H1 (cell line): ENCODE data around the gene GLYATL3. TPM values are rescaled to one million over a fixed set of nuclear protein-coding genes. Genes with fewer than 3 reads are reported as not detected.

Source experiments
- CTCF ChIA-PET: fragments of 300-600 bp; sonication (Branson Sonifier 250); formaldehyde crosslinking; loops from one replicate; lab custom pipeline; 2021; ENCODE audit not compliant: partially characterized antibody; lab: Charles Lee
- POLR2A ChIA-PET: fragments of 300-600 bp; sonication (Branson Sonifier 250); formaldehyde crosslinking; loops from one replicate; lab custom pipeline; 2021; ENCODE audit warnings: inconsistent platforms; ENCODE audit not compliant: partially characterized antibody; lab: Charles Lee
- DNase-seq, 2 experiments: peaks; one replicate each; pipeline versions ENCODE4 v3.0.0 to v3.0.0-alpha.2; 2010 to 2022; ENCODE audit warnings: low spot score in 2 of 2, low read depth in 1 of 2, mixed read lengths in 1 of 2
- FAIRE-seq: peaks from 2 replicates; lab custom pipeline; 2011; peaks lifted over from hg19 to GRCh38; lab: Jason Lieb, UNC
- H2AFZ ChIP-seq: 2 replicates; pipeline ENCODE4 v1.8.1; 2012; ENCODE audit warnings: low read length, inconsistent platforms
- H2AK5ac ChIP-seq: 2 replicates; pipeline ENCODE4 v1.6.1; 2013; ENCODE audit warnings: low read depth, low read length
- H2BK120ac ChIP-seq: replicated peaks from 2 replicates; pipeline ENCODE3; 2013; ENCODE audit warnings: low read depth, low read length, inconsistent platforms
- H2BK12ac ChIP-seq: 2 replicates; pipeline ENCODE4 v1.6.1; 2013; ENCODE audit warnings: low read depth, low read length
- H2BK15ac ChIP-seq: 2 replicates; pipeline ENCODE4 v1.6.1; 2013; ENCODE audit warnings: low read length
- H2BK20ac ChIP-seq: 2 replicates; pipeline ENCODE4 v1.6.1; 2013; ENCODE audit warnings: low read length
- H2BK5ac ChIP-seq: 2 replicates; pipeline ENCODE4 v1.6.1; 2013; ENCODE audit warnings: low read depth, low read length
- H3K14ac ChIP-seq: 2 replicates; pipeline ENCODE4 v1.6.1; 2013; ENCODE audit warnings: inconsistent platforms; ENCODE audit not compliant: insufficient read length
- H3K18ac ChIP-seq: 2 replicates; pipeline ENCODE4 v1.6.1; 2013; ENCODE audit warnings: low read length; ENCODE audit errors: extremely low read depth
- H3K23ac ChIP-seq: 2 replicates; pipeline ENCODE4 v1.6.1; 2013; ENCODE audit warnings: inconsistent platforms; ENCODE audit not compliant: insufficient read length
- H3K23me2 ChIP-seq: 2 replicates; pipeline ENCODE4 v1.6.1; 2013; ENCODE audit warnings: low read depth, low read length
- H3K27ac ChIP-seq: 2 replicates; pipeline ENCODE4 v1.6.1; 2011; ENCODE audit warnings: low read depth, low read length, inconsistent platforms
- H3K27me3 ChIP-seq, 4 experiments: replicated peaks in 1 of 4; 1 replicate in 1 of 4; 2 replicates in 3 of 4; pipeline versions ENCODE4 v1.6.1 to v1.8.1; 2011 to 2013; ENCODE audit warnings: low read length in 3 of 4, mild to moderate bottlenecking in 3 of 4, inconsistent platforms in 2 of 4, mixed read lengths in 2 of 4, moderate library complexity in 1 of 4; ENCODE audit not compliant: control insufficient read depth in 3 of 4, insufficient read depth in 3 of 4; ENCODE audit errors: extremely low read depth in 1 of 4
- H3K36me3 ChIP-seq, 4 experiments: 2 replicates each; pipeline versions ENCODE4 v1.6.1 to v1.8.1; 2011 to 2013; ENCODE audit warnings: mild to moderate bottlenecking in 4 of 4, low read length in 3 of 4, moderate library complexity in 2 of 4, control low read depth in 1 of 4, inconsistent platforms in 1 of 4; ENCODE audit not compliant: insufficient read depth in 4 of 4, control insufficient read depth in 2 of 4
- H3K4ac ChIP-seq: replicated peaks from 2 replicates; pipeline ENCODE3; 2013; ENCODE audit warnings: low read length, low read depth, mixed read lengths, inconsistent platforms; ENCODE audit not compliant: insufficient read length
- H3K4me1 ChIP-seq, 4 experiments: replicated peaks in 1 of 4; 1 replicate in 1 of 4; 2 replicates in 3 of 4; pipeline versions ENCODE4 v1.6.1 to v1.8.1; 2011 to 2013; ENCODE audit warnings: low read length in 3 of 4, inconsistent platforms in 2 of 4, mixed read lengths in 1 of 4; ENCODE audit not compliant: insufficient read depth in 4 of 4, control insufficient read depth in 3 of 4
- H3K4me2 ChIP-seq, 2 experiments: 2 replicates each; pipeline versions ENCODE4 v1.6.1 to v1.8.1; 2011 to 2013; ENCODE audit warnings: low read depth in 2 of 2, low read length in 2 of 2, control low read depth in 1 of 2, inconsistent platforms in 1 of 2, mild to moderate bottlenecking in 1 of 2; ENCODE audit not compliant: insufficient read depth in 1 of 2
- H3K4me3 ChIP-seq, 4 experiments: fragments of 200-600, 300-600 bp in 1 of 4; sonication (generic), shearing (Covaris generic), sonication (Bioruptor Twin) in 1 of 4; 2 replicates each; pipeline versions ENCODE4 v1.5.1 to v1.8.1; 2011 to 2016; ENCODE audit warnings: low read length in 4 of 4, low read depth in 3 of 4, control low read depth in 2 of 4, inconsistent platforms in 2 of 4, mild to moderate bottlenecking in 2 of 4, mixed read lengths in 1 of 4, moderate library complexity in 1 of 4; ENCODE audit not compliant: insufficient read depth in 2 of 4; ENCODE audit errors: extremely low read depth in 1 of 4
- H3K56ac ChIP-seq: replicated peaks from 2 replicates; pipeline ENCODE3; 2013; ENCODE audit warnings: low read depth, mild to moderate bottlenecking, mixed read lengths, low read length, inconsistent platforms; ENCODE audit not compliant: insufficient read length
- H3K79me1 ChIP-seq: 2 replicates; pipeline ENCODE4 v1.6.1; 2013; ENCODE audit warnings: low read depth, low read length, control low read depth
- H3K79me2 ChIP-seq, 2 experiments: 2 replicates each; pipeline versions ENCODE4 v1.6.1 to v1.8.1; 2012 to 2013; ENCODE audit warnings: low read length in 2 of 2, mild to moderate bottlenecking in 2 of 2, inconsistent platforms in 1 of 2; ENCODE audit not compliant: insufficient read depth in 2 of 2, control insufficient read depth in 1 of 2
- H3K9ac ChIP-seq, 4 experiments: replicated peaks in 1 of 4; 1 replicate in 1 of 4; 2 replicates in 3 of 4; pipeline versions ENCODE4 v1.6.1 to v1.8.1; 2011 to 2013; ENCODE audit warnings: low read depth in 3 of 4, low read length in 3 of 4, control low read depth in 2 of 4, mild to moderate bottlenecking in 2 of 4, moderate library complexity in 2 of 4, inconsistent platforms in 1 of 4; ENCODE audit errors: extremely low read depth in 1 of 4
- H3K9me3 ChIP-seq, 2 experiments: 2 replicates each; pipeline versions ENCODE4 v1.6.1 to v1.8.1; 2012 to 2013; ENCODE audit warnings: mild to moderate bottlenecking in 2 of 2, moderate library complexity in 2 of 2, control low read depth in 1 of 2, inconsistent platforms in 1 of 2, low read depth in 1 of 2, low read length in 1 of 2, mixed read lengths in 1 of 2; ENCODE audit not compliant: insufficient read depth in 2 of 2
- H4K20me1 ChIP-seq, 2 experiments: replicated peaks in 1 of 2; 2 replicates each; pipeline versions ENCODE3 to v1.8.1; 2011 to 2013; ENCODE audit warnings: inconsistent platforms in 2 of 2, low read length in 2 of 2, mild to moderate bottlenecking in 1 of 2; ENCODE audit not compliant: insufficient read depth in 2 of 2, control insufficient read depth in 1 of 2
- H4K5ac ChIP-seq: 2 replicates; pipeline ENCODE4 v1.6.1; 2013; ENCODE audit warnings: low read length, low read depth, mixed read lengths, inconsistent platforms; ENCODE audit not compliant: insufficient read length
- H4K8ac ChIP-seq: 2 replicates; pipeline ENCODE4 v1.8.0; 2013; ENCODE audit warnings: mild to moderate bottlenecking, moderate library complexity, low read length, inconsistent platforms; ENCODE audit not compliant: insufficient read depth; ENCODE audit errors: extremely low read depth
- H4K91ac ChIP-seq: replicated peaks from 2 replicates; pipeline ENCODE3; 2013; ENCODE audit warnings: low read length, mixed read lengths, inconsistent platforms; ENCODE audit not compliant: insufficient read length
- BCL11A ChIP-seq, 2 experiments: IDR thresholded peaks; one replicate each; pipeline ENCODE4 v1.6.1; 2011; ENCODE audit warnings: low read depth in 2 of 2, low read length in 2 of 2, mild to moderate bottlenecking in 2 of 2
- CHD2 ChIP-seq: IDR thresholded peaks from 2 replicates; pipeline ENCODE4 v1.6.1; 2012; ENCODE audit warnings: low read length, improper control_type of control experiment
- EZH2 ChIP-seq: fragments of 200-600 bp; sonication (generic); IDR thresholded peaks from 2 replicates; pipeline ENCODE4 v1.7.1; 2012; ENCODE audit warnings: low read depth, mild to moderate bottlenecking, moderate library complexity, low read length, inconsistent platforms; ENCODE audit not compliant: severe bottlenecking
- HDAC2 ChIP-seq, 2 experiments: fragments of 300-600 bp in 1 of 2; sonication (generic) in 1 of 2; IDR thresholded peaks; 2 replicates each; pipeline ENCODE4 v1.6.1; 2011 to 2012; ENCODE audit warnings: low read depth in 2 of 2, low read length in 2 of 2, mild to moderate bottlenecking in 2 of 2, moderate library complexity in 2 of 2, borderline replicate concordance in 1 of 2, inconsistent platforms in 1 of 2
- NANOG ChIP-seq: IDR thresholded peaks from 2 replicates; pipeline ENCODE4 v1.6.1; 2011; ENCODE audit warnings: low read length, low read depth, mild to moderate bottlenecking, inconsistent platforms; ENCODE audit not compliant: insufficient read depth, poor library complexity, severe bottlenecking
- POLR2AphosphoS5 ChIP-seq: IDR thresholded peaks from 2 replicates; pipeline ENCODE4 v1.6.1; 2011; ENCODE audit warnings: low read depth, low read length
- RNF2 ChIP-seq: fragments of 200-900, 300-1000 bp; sonication (generic); IDR thresholded peaks from 2 replicates; pipeline ENCODE4 v1.7.1; 2016; ENCODE audit warnings: borderline replicate concordance, low read depth, mild to moderate bottlenecking, antibody characterized with exemption, low read length; ENCODE audit not compliant: poor library complexity, severe bottlenecking; ENCODE audit errors: missing control alignments
- RXRA ChIP-seq: IDR thresholded peaks from 2 replicates; pipeline ENCODE4 v1.6.1; 2011; ENCODE audit warnings: low read depth, mild to moderate bottlenecking, low read length, moderate library complexity; ENCODE audit not compliant: insufficient read depth
- SIN3A ChIP-seq, 2 experiments: IDR thresholded peaks in 1 of 2; conservative IDR thresholded peaks in 1 of 2; 2 replicates each; pipeline ENCODE4 v1.6.1; 2011 to 2012; ENCODE audit warnings: low read length in 2 of 2, improper control_type of control experiment in 1 of 2, low read depth in 1 of 2, mild to moderate bottlenecking in 1 of 2
- SP1 ChIP-seq: IDR thresholded peaks from 2 replicates; pipeline ENCODE4 v1.6.1; 2011; ENCODE audit warnings: low read depth, low read length
- SUZ12 ChIP-seq: fragments of 200-600 bp; sonication (generic); IDR thresholded peaks from 2 replicates; pipeline ENCODE4 v1.6.1; 2012; ENCODE audit warnings: mild to moderate bottlenecking, inconsistent platforms, low read length, moderate library complexity, mixed read lengths
- USF2 ChIP-seq: IDR thresholded peaks from 2 replicates; pipeline ENCODE4 v1.6.1; 2011; ENCODE audit warnings: low read length, improper control_type of control experiment
- WGBS, 2 experiments: shearing (Covaris generic) in 1 of 2; methylation state at CpG; one replicate each; pipeline versions ENCODE4 v1.1.6 to v1.1.7; 2013 to 2015; ENCODE audit warnings: low lambda C conversion rate in 2 of 2, mixed read lengths in 2 of 2, inconsistent platforms in 1 of 2, low coverage in 1 of 2, missing lambda C conversion rate in 1 of 2; ENCODE audit not compliant: insufficient replicate concordance in 2 of 2, insufficient coverage in 1 of 2, insufficient read length in 1 of 2; ENCODE audit errors: extremely low coverage in 1 of 2, missing lambda C conversion rate in 1 of 2; 5-methylcytosine and 5-hydroxymethylcytosine counted together
- polyA plus RNA-seq, 7 experiments: library from polyadenylated mRNA; depleted of rRNA in 3 of 7; stranded (reverse) in 5 of 7; unstranded in 2 of 7; fragments of >200 nt in 5 of 7; fragments of 200-250 nt in 2 of 7; gene quantifications; 1 replicate in 5 of 7; 2 replicates in 1 of 7; 4 replicates in 1 of 7; pipeline versions ENCODE4 v1.2.1 to v1.2.3, GENCODE V29; 2011 to 2013; ENCODE audit warnings: missing spikeins in 2 of 7, mixed read lengths in 2 of 7
- total RNA-seq: library from RNA; stranded (reverse); fragmentation: NEBNext Ultra II Directional; extraction: Animal tissue kit (Norgen Biotek cat#: 25700); gene quantifications from 2 replicates; pipeline ENCODE4 v1.2.1, GENCODE V29; 2021

GLYATL3 gene
- total and polyA plus RNA-seq, 2 of the 8 experiments (the other 6 are each of a cell fraction or from before 2014, with no cell fraction given), result not detected

GRCh38 chr6:49535795-49536194 is 36.1 kb downstream of the GLYATL3 start:
- Histone ChIP-seq H3K79me1 (no peaks in the 10 kb centered on the region), H3K36me3 (no peaks in the 10 kb centered on the region), H3K27ac (no peak overlapping the region), H2AFZ (no peak overlapping the region), H4K5ac (no peak overlapping the region), H2BK20ac (no peak overlapping the region), H2BK5ac (no peak overlapping the region), H3K79me2 (no peaks in the 10 kb centered on the region), H3K4me3 (no peak overlapping the region), H3K9ac (no peak overlapping the region), H3K4me1 (no peaks in the 10 kb centered on the region), H2AK5ac (no peak overlapping the region), H3K23me2 (no peaks in the 10 kb centered on the region), H4K91ac (no peak overlapping the region), H3K14ac (no peak overlapping the region), H2BK15ac (no peak overlapping the region), H3K18ac (no peak overlapping the region), H3K56ac (no peak overlapping the region), H4K20me1 (no peaks in the 10 kb centered on the region), H3K23ac (no peak overlapping the region), H3K4ac (no peak overlapping the region), H3K27me3 (no peaks in the 10 kb centered on the region), H4K8ac (no peak overlapping the region), H3K4me2 (no peak overlapping the region), H3K9me3 (no peaks in the 10 kb centered on the region), H2BK120ac (no peak overlapping the region), H2BK12ac (no peak overlapping the region)
- DNase-seq, result no peak
- no peak for FAIRE-seq
- WGBS, 2 experiments, result 86% methylated on average over 5 of the region's 5 CpGs; no CpG with 5 or more reads in 1 of the 2 experiments
- POLR2A ChIA-PET, result no interaction called here
- TF ChIP-seq NANOG (no peak), USF2 (no peak), RXRA (no peak), POLR2AphosphoS5 (no peak), SIN3A (conservative IDR thresholded peaks at IDR 0.05 in 1 of 2, IDR thresholded peaks at IDR 0.05 in 1 of 2; ENCODE audit: low read depth in 1 of 2, low read length in 2 of 2) (no peak), EZH2 (no peak), HDAC2 (IDR thresholded peaks at IDR 0.05; ENCODE audit: borderline replicate concordance in 1 of 2, low read depth in 2 of 2, low read length in 2 of 2) (no peak), RNF2 (no peak), SP1 (no peak), SUZ12 (no peak), CHD2 (no peak), BCL11A (IDR thresholded peaks at IDR 0.05; ENCODE audit: low read depth in 2 of 2, low read length in 2 of 2) (no peak)
- CTCF ChIA-PET, result interaction anchor here (1.2 to 1.6 kb wide), 4 partner anchors 8 to 315 kb away, joined by 3 to 6 read pairs (median 4); no protein-coding TSS in a partner anchor
